Measurements from ENCODE around the gene ATAT1.

ATAT1 gene

DNA sequence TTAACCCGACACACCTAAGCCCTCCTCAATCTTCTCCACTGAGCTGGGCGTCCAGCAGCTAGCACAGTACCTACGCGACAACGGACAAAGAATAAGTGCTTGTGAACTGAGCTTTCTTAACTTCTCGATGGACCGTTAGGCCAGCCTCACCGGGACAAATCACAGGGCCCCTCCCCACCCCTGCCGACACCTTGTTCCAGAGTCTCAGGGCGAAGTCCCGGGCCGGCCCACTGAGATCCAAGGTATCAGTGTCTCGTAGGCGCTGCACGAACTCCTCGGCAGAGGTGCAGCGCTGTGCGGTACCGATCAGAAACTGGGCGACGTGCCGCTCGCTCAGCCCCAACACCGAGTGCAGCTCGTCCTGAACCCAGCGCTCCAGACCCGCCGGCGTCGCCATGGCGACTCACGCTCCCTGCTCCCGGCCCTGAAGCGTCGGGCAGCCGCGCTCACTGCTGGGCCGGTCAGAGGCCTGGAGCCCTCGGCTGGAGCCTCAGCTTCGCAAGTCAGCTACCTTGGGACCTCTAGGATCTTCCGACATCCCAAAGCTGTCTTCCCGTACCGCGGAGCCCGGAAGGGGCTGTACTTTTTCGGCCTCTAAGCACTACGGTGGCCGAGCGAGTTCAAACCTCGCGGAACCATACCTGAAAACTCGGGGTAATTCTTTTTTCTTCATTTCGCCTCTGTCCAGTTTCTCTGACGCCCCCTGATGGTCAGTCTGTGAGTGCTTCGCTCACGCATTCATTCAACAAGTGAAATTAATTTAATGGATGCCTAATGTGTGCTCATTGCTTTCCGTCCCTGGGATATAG lies 46.0 kb downstream of the ATAT1 start, which contains the start of gene DHX16:
TSS of gene DHX16 (minus strand) at position 562 of the 809 bp plus-strand sequence. CDS start at position 397, 165 bp downstream.
- Histone ChIP-seq H4K20me1 (ENCODE audit: insufficient read depth, low read length) (no peaks in the 10 kb centered on the region), H2AFZ (ENCODE audit: low read length) (peak within 1 kb of the TSS; percentile 76), H3K9ac (ENCODE audit: low read length) (peak within 1 kb of the TSS; percentile 65; the same call in 1 of the 2 replicates), H3K27ac (ENCODE audit: low read length) (peak within 1 kb of the TSS; percentile 19; the same call in 1 of the 2 replicates), H3K4me1 (ENCODE audit: low read length) (no peaks in the 10 kb centered on the region), H3K9me3 (replicated peaks; ENCODE audit: insufficient read depth, low read length) (no peaks in the 10 kb centered on the region), H3K4me3 (ENCODE audit: low read length) (peak within 1 kb of the TSS; percentile 92), H3K9me2 (replicated peaks; ENCODE audit: insufficient read depth, low read length) (no peaks in the 10 kb centered on the region), H3K79me2 (ENCODE audit: low read length) (peaks cover 25% of the 10 kb centered on the region), H3F3A (ENCODE audit: insufficient read depth, low read length) (0 out of 2 replicates have a peak, but pooled peaks cover 9% of the 10 kb centered on the region), H3K27me3 (replicated peaks; ENCODE audit: insufficient read depth, low read length) (no peaks in the 10 kb centered on the region), H3K36me3 (replicated peaks; ENCODE audit: insufficient read depth, low read length) (0 out of 2 replicates have a peak, but pooled peaks cover 3% of the 10 kb centered on the region), H3K4me2 (ENCODE audit: low read depth, low read length) (peak within 1 kb of the TSS; percentile 68)
- TF ChIP-seq, protein P1, sequence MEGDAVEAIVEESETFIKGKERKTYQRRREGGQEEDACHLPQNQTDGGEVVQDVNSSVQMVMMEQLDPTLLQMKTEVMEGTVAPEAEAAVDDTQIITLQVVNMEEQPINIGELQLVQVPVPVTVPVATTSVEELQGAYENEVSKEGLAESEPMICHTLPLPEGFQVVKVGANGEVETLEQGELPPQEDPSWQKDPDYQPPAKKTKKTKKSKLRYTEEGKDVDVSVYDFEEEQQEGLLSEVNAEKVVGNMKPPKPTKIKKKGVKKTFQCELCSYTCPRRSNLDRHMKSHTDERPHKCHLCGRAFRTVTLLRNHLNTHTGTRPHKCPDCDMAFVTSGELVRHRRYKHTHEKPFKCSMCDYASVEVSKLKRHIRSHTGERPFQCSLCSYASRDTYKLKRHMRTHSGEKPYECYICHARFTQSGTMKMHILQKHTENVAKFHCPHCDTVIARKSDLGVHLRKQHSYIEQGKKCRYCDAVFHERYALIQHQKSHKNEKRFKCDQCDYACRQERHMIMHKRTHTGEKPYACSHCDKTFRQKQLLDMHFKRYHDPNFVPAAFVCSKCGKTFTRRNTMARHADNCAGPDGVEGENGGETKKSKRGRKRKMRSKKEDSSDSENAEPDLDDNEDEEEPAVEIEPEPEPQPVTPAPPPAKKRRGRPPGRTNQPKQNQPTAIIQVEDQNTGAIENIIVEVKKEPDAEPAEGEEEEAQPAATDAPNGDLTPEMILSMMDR (IDR thresholded peaks at IDR 0.05; ENCODE audit: low read length), result peak; percentile 86
- no peak for TF ChIP-seq EZH2phosphoT487 (IDR thresholded peaks at IDR 0.05; ENCODE audit: low read length)
- DNase-seq, result peak; percentile 93

- no peak overlapping the region for H3K27ac ChIP-seq (ENCODE audit: low read length)
- peaks cover 47% of the 10 kb centered on the region for H3K79me2 ChIP-seq (ENCODE audit: low read length)
- H3K9ac ChIP-seq (ENCODE audit: low read length), result no peak overlapping the region
- no peaks in the 10 kb centered on the region for H3K9me3 ChIP-seq (replicated peaks; ENCODE audit: insufficient read depth, low read length)
- H3K27me3 ChIP-seq (replicated peaks; ENCODE audit: insufficient read depth, low read length), result no peaks in the 10 kb centered on the region
- H3F3A ChIP-seq (ENCODE audit: insufficient read depth, low read length), result peaks cover 13% of the 10 kb centered on the region
- H3K36me3 ChIP-seq (replicated peaks; ENCODE audit: insufficient read depth, low read length), result 0 out of 2 replicates have a peak, but pooled peaks cover 3% of the 10 kb centered on the region
- peaks cover 18% of the 10 kb centered on the region for H3K4me1 ChIP-seq (ENCODE audit: low read length)
- no peak overlapping the region for H3K4me3 ChIP-seq (ENCODE audit: low read length)
- no peaks in the 10 kb centered on the region for H4K20me1 ChIP-seq (ENCODE audit: insufficient read depth, low read length)
- TF ChIP-seq EZH2 (optimal IDR thresholded peaks at IDR 0.05; ENCODE audit: low read depth, low read length) (no peak), EZH2phosphoT487 (IDR thresholded peaks at IDR 0.05; ENCODE audit: low read length) (no peak)
- TF ChIP-seq, protein P1 (IDR thresholded peaks at IDR 0.05; ENCODE audit: low read length), result no peak
- H2AFZ ChIP-seq (ENCODE audit: low read length), result no peak overlapping the region
- H3K4me2 ChIP-seq (ENCODE audit: low read depth, low read length), result no peak overlapping the region
- no peak for DNase-seq
- H3K9me2 ChIP-seq (replicated peaks; ENCODE audit: insufficient read depth, low read length), result no peaks in the 10 kb centered on the region
Measured at GRCh38 chr6:30676660-30677285, 50.1 kb downstream of the ATAT1 start.

DNA sequence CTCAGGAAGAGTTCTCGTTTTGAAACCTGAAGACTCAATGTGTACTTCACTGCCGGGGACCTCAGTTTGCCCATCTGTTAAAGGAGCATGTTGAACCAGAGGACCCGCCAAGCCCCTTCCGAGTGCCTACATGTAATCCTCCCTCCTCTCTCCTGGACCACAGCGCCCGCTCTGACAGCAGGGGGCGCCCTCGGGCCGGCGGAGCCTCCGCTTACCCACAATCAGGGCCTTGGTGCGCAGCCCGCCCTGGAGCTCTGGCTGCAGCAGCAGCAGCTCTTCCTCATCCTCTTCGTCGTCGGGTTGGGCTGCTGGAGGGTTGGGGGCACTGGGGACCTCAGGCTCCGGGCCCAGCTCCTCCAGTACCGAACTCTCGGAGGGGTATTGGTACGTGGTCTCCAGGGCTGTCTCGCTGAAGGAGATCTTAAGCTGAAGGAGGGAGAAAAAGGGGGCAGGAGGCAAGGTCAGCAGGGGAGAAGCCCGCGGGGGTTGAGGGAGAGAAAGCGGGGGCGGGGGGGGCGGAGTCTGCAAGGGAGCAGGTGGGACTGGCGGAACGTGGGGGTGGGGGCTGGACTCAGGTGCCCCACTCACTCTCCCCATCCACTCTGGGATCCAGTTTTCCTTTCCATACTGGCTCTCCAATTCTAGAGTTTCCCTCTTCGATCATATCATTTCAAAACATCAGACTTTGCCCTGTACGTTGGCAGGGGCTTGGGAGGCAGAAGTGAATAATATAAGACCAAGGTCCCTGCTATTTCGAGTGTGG lies 52.5 kb downstream of the ATAT1 start:
- Histone ChIP-seq H3K9me2 (replicated peaks; ENCODE audit: insufficient read depth, low read length) (no peaks in the 10 kb centered on the region), H3K79me2 (ENCODE audit: low read length) (peaks cover 61% of the 10 kb centered on the region), H3K4me3 (ENCODE audit: low read length) (no peak overlapping the region), H2AFZ (ENCODE audit: low read length) (no peak overlapping the region), H3K4me1 (ENCODE audit: low read length) (peaks cover 23% of the 10 kb centered on the region), H3K27me3 (replicated peaks; ENCODE audit: insufficient read depth, low read length) (no peaks in the 10 kb centered on the region), H3K27ac (ENCODE audit: low read length) (no peak overlapping the region), H3F3A (ENCODE audit: insufficient read depth, low read length) (peaks cover 35% of the 10 kb centered on the region), H3K36me3 (replicated peaks; ENCODE audit: insufficient read depth, low read length) (0 out of 2 replicates have a peak, but pooled peaks cover 3% of the 10 kb centered on the region), H4K20me1 (ENCODE audit: insufficient read depth, low read length) (no peaks in the 10 kb centered on the region), H3K9ac (ENCODE audit: low read length) (no peak overlapping the region), H3K4me2 (ENCODE audit: low read depth, low read length) (peak overlapping the region; percentile 72; the same call in 1 of the 2 replicates), H3K9me3 (replicated peaks; ENCODE audit: insufficient read depth, low read length) (no peaks in the 10 kb centered on the region)
- TF ChIP-seq, protein P1 (IDR thresholded peaks at IDR 0.05; ENCODE audit: low read length), result peak; percentile 96
- no peak for TF ChIP-seq EZH2phosphoT487 (IDR thresholded peaks at IDR 0.05; ENCODE audit: low read length)
- no peak for TF ChIP-seq EZH2 (optimal IDR thresholded peaks at IDR 0.05; ENCODE audit: low read depth, low read length)
- DNase-seq, result peak; percentile 81
